ENCODE measurements around the gene NKAIN2.

NKAIN2 gene

GRCh38 chr6:123821112-123821511 lies 17.4 kb downstream of the NKAIN2 start:
- no peak overlapping the region for H2BK15ac ChIP-seq (ENCODE audit: low read length)

GRCh38 chr6:123829302-123829953 lies 25.8 kb downstream of the NKAIN2 start:
- Histone ChIP-seq H3K27me3 (ENCODE audit: control insufficient read depth in 3 of 3, insufficient read depth in 3 of 3, low read depth in 1 of 3, low read length in 3 of 3) (no peaks in the 10 kb centered on the region), H3K36me3 (replicated peaks in 1 of 2; ENCODE audit: control insufficient read depth in 2 of 2, insufficient read depth in 2 of 2, low read length in 2 of 2) (no peaks in the 10 kb centered on the region), H4K8ac (ENCODE audit: low read depth, low read length) (no peak overlapping the region), H2BK12ac (ENCODE audit: low read length) (no peak overlapping the region), H3K18ac (ENCODE audit: low read length) (no peak overlapping the region), H3K4me3 (ENCODE audit: low read length in 2 of 2) (no peak overlapping the region), H2AFZ (ENCODE audit: low read length) (no peak overlapping the region), H3K23ac (ENCODE audit: low read depth, low read length, poor library complexity) (no peak overlapping the region), H3K9me3 (replicated peaks in 1 of 2; ENCODE audit: control insufficient read depth in 2 of 2, insufficient read depth in 1 of 2, low read depth in 1 of 2, low read length in 2 of 2) (no peaks in the 10 kb centered on the region), H3K4me2 (ENCODE audit: insufficient read depth, low read length, poor library complexity, severe bottlenecking) (no peak overlapping the region), H3K27ac (replicated peaks; ENCODE audit: low read length) (no peak overlapping the region), H3K4ac (ENCODE audit: low read length) (no peak overlapping the region), H3K79me1 (ENCODE audit: low read depth, low read length) (no peaks in the 10 kb centered on the region), H3K14ac (ENCODE audit: low read length) (no peak overlapping the region), H2BK5ac (ENCODE audit: low read length) (no peak overlapping the region), H2BK120ac (ENCODE audit: low read depth, low read length) (no peak overlapping the region), H4K91ac (ENCODE audit: low read depth, low read length, poor library complexity) (no peak overlapping the region), H2AK5ac (ENCODE audit: low read depth, low read length) (no peak overlapping the region), H3K9ac (ENCODE audit: low read depth, low read length, poor library complexity) (no peak overlapping the region), H3K4me1 (ENCODE audit: control insufficient read depth in 2 of 2, insufficient read depth in 1 of 2, low read depth in 1 of 2, low read length in 2 of 2) (peaks cover 2 to 6% of the 10 kb centered on the region in 2 donors), H2BK15ac (ENCODE audit: low read length) (no peak overlapping the region)
- DNase-seq (ENCODE audit: low spot score) = no peak
- WGBS, 2 donors (ENCODE audit: extremely low coverage in 2 of 2, insufficient read length in 2 of 2, insufficient replicate concordance in 1 of 2) = no CpG with 5 or more reads among the region's 3 CpGs

More at GRCh38 chr6:123821112-123821511, 17.4 kb downstream of the NKAIN2 start:
- Histone ChIP-seq H3K14ac (ENCODE audit: low read length) (no peak overlapping the region), H2BK12ac (ENCODE audit: low read length) (no peak overlapping the region), H2AK5ac (ENCODE audit: low read depth, low read length) (no peak overlapping the region), H3K27me3 (ENCODE audit: control insufficient read depth in 3 of 3, insufficient read depth in 3 of 3, low read depth in 1 of 3, low read length in 3 of 3) (no peaks in the 10 kb centered on the region), H2BK5ac (ENCODE audit: low read length) (no peak overlapping the region), H2BK120ac (ENCODE audit: low read depth, low read length) (no peak overlapping the region), H3K4me3 (ENCODE audit: low read length in 2 of 2) (no peak overlapping the region), H3K4me1 (ENCODE audit: control insufficient read depth in 2 of 2, insufficient read depth in 1 of 2, low read depth in 1 of 2, low read length in 2 of 2) (no peaks in the 10 kb centered on the region), H3K27ac (replicated peaks; ENCODE audit: low read length) (no peak overlapping the region), H3K9me3 (replicated peaks in 1 of 2; ENCODE audit: control insufficient read depth in 2 of 2, insufficient read depth in 1 of 2, low read depth in 1 of 2, low read length in 2 of 2) (no peaks in the 10 kb centered on the region), H3K4ac (ENCODE audit: low read length) (no peak overlapping the region), H3K4me2 (ENCODE audit: insufficient read depth, low read length, poor library complexity, severe bottlenecking) (no peak overlapping the region), H3K23ac (ENCODE audit: low read depth, low read length, poor library complexity) (no peak overlapping the region), H3K18ac (ENCODE audit: low read length) (no peak overlapping the region), H4K91ac (ENCODE audit: low read depth, low read length, poor library complexity) (no peak overlapping the region), H3K79me1 (ENCODE audit: low read depth, low read length) (no peaks in the 10 kb centered on the region), H3K9ac (ENCODE audit: low read depth, low read length, poor library complexity) (no peak overlapping the region), H3K36me3 (replicated peaks in 1 of 2; ENCODE audit: control insufficient read depth in 2 of 2, insufficient read depth in 2 of 2, low read length in 2 of 2) (no peaks in the 10 kb centered on the region), H4K8ac (ENCODE audit: low read depth, low read length) (no peak overlapping the region), H2AFZ (ENCODE audit: low read length) (no peak overlapping the region)
- DNase-seq (ENCODE audit: low spot score) = no peak
- no CpG with 5 or more reads among the region's 2 CpGs for WGBS, 2 donors (ENCODE audit: extremely low coverage in 2 of 2, insufficient read length in 2 of 2, insufficient replicate concordance in 1 of 2)

DNA sequence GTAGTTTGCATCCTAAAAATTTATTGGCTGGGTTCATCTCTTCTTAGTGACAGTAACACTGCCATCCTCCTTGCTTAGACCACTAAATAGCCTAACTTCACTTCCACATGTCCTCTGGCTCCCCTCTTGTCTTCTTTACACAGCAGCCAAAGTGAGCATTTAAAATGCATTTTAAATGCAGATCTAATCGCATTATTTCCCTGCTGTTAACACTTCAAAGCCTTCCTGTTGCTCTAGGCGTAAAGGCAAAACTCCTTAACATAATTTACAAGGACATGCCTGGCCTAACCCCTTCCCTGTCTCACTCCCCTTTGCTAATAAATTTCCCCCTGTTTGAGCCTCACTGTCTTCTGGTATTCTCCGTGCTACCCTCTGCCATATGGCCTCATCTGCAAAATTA lies 26.5 kb downstream of the NKAIN2 start:
- no peak overlapping the region for H3K27ac ChIP-seq (replicated peaks; ENCODE audit: low read length)

DNA sequence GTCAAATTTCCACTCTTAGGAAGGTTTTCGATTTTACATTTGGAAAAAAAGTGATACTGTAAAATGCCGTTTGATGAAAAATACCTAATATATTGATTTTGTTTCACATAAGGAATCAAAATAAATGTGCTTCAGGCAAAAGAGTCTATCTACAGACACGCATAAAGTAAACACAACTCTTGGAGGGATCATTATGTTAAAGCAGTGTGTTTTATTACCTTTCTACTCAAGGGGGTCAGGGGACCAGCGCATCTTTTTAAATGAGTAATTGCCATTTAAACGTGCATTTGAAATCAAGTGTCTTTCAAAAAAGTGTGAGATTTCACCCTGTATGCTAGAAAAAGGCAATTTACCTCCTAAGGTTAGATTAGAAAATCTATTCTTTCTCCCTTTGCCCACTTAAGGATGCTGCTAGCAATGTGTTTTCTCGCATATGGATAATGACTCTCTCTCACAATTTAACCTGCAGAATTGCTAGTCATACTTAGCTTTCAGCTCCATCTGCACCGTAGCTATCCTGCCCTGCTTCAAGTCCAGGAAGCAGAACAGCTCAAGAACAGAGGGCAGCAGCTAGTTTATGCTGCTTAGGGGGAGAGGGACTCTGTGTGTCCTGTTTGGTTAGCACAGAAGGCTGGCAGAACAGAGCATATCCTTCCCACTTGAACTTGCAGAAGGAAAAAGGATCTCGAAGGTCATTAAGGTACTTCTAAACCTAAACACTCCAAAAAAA lies 35.0 kb downstream of the NKAIN2 start:
- H2AK5ac ChIP-seq (ENCODE audit: low read depth, low read length) = no peak overlapping the region
- H2BK120ac ChIP-seq (ENCODE audit: low read depth, low read length) = no peak overlapping the region
- no peaks in the 10 kb centered on the region for H3K36me3 ChIP-seq (replicated peaks in 1 of 2; ENCODE audit: control insufficient read depth in 2 of 2, insufficient read depth in 2 of 2, low read length in 2 of 2)
- H3K4me1 ChIP-seq (ENCODE audit: control insufficient read depth in 2 of 2, insufficient read depth in 1 of 2, low read depth in 1 of 2, low read length in 2 of 2) = no peaks in the 10 kb centered on the region
- no peak overlapping the region for H3K23ac ChIP-seq (ENCODE audit: low read depth, low read length, poor library complexity)
- H3K4ac ChIP-seq (ENCODE audit: low read length) = no peak overlapping the region
- H3K14ac ChIP-seq (ENCODE audit: low read length) = no peak overlapping the region
- H3K4me3 ChIP-seq (ENCODE audit: low read length in 2 of 2) = no peak overlapping the region
- peak overlapping the region; percentile 41 for H2AFZ ChIP-seq (ENCODE audit: low read length)
- H4K91ac ChIP-seq (ENCODE audit: low read depth, low read length, poor library complexity) = no peak overlapping the region
- WGBS, 2 donors (ENCODE audit: extremely low coverage in 2 of 2, insufficient read length in 2 of 2, insufficient replicate concordance in 1 of 2) = no CpG with 5 or more reads among the region's 8 CpGs
- H3K79me1 ChIP-seq (ENCODE audit: low read depth, low read length) = no peaks in the 10 kb centered on the region
- H3K27ac ChIP-seq (replicated peaks; ENCODE audit: low read length) = no peak overlapping the region
- H2BK12ac ChIP-seq (ENCODE audit: low read length) = no peak overlapping the region
- no peak overlapping the region for H3K4me2 ChIP-seq (ENCODE audit: insufficient read depth, low read length, poor library complexity, severe bottlenecking)
- H2BK5ac ChIP-seq (ENCODE audit: low read length) = no peak overlapping the region
- H3K9ac ChIP-seq (ENCODE audit: low read depth, low read length, poor library complexity) = no peak overlapping the region
- H4K8ac ChIP-seq (ENCODE audit: low read depth, low read length) = no peak overlapping the region
- no peak overlapping the region for H2BK15ac ChIP-seq (ENCODE audit: low read length)
- H3K9me3 ChIP-seq (replicated peaks in 1 of 2; ENCODE audit: control insufficient read depth in 2 of 2, insufficient read depth in 1 of 2, low read depth in 1 of 2, low read length in 2 of 2) = no peaks in the 10 kb centered on the region
- no peak overlapping the region for H3K18ac ChIP-seq (ENCODE audit: low read length)
- no peak for DNase-seq (ENCODE audit: low spot score)
- H3K27me3 ChIP-seq (ENCODE audit: control insufficient read depth in 3 of 3, insufficient read depth in 3 of 3, low read depth in 1 of 3, low read length in 3 of 3) = no peaks in the 10 kb centered on the region

More for the DNA sequence above, 26.5 kb downstream of the NKAIN2 start:
- Histone ChIP-seq H3K27me3 (ENCODE audit: control insufficient read depth in 3 of 3, insufficient read depth in 3 of 3, low read depth in 1 of 3, low read length in 3 of 3) (no peaks in the 10 kb centered on the region), H3K9me3 (replicated peaks in 1 of 2; ENCODE audit: control insufficient read depth in 2 of 2, insufficient read depth in 1 of 2, low read depth in 1 of 2, low read length in 2 of 2) (no peaks in the 10 kb centered on the region), H2AK5ac (ENCODE audit: low read depth, low read length) (no peak overlapping the region), H3K36me3 (replicated peaks in 1 of 2; ENCODE audit: control insufficient read depth in 2 of 2, insufficient read depth in 2 of 2, low read length in 2 of 2) (no peaks in the 10 kb centered on the region), H2BK15ac (ENCODE audit: low read length) (no peak overlapping the region), H3K4me1 (ENCODE audit: control insufficient read depth in 2 of 2, insufficient read depth in 1 of 2, low read depth in 1 of 2, low read length in 2 of 2) (peaks cover 2 to 6% of the 10 kb centered on the region in 2 donors), H3K4me3 (ENCODE audit: low read length in 2 of 2) (no peak overlapping the region), H4K91ac (ENCODE audit: low read depth, low read length, poor library complexity) (no peak overlapping the region), H2AFZ (ENCODE audit: low read length) (peak overlapping the region; percentile 65), H2BK120ac (ENCODE audit: low read depth, low read length) (no peak overlapping the region), H2BK5ac (ENCODE audit: low read length) (no peak overlapping the region), H3K4ac (ENCODE audit: low read length) (no peak overlapping the region), H3K18ac (ENCODE audit: low read length) (no peak overlapping the region), H3K23ac (ENCODE audit: low read depth, low read length, poor library complexity) (no peak overlapping the region), H3K79me1 (ENCODE audit: low read depth, low read length) (no peaks in the 10 kb centered on the region), H3K14ac (ENCODE audit: low read length) (no peak overlapping the region), H2BK12ac (ENCODE audit: low read length) (no peak overlapping the region), H4K8ac (ENCODE audit: low read depth, low read length) (no peak overlapping the region), H3K4me2 (ENCODE audit: insufficient read depth, low read length, poor library complexity, severe bottlenecking) (no peak overlapping the region), H3K9ac (ENCODE audit: low read depth, low read length, poor library complexity) (no peak overlapping the region)
- DNase-seq (ENCODE audit: low spot score) = no peak
- WGBS, 2 donors (ENCODE audit: extremely low coverage in 2 of 2, insufficient read length in 2 of 2, insufficient replicate concordance in 1 of 2) = no CpG with 5 or more reads among the region's 3 CpGs
